ENCODE data around the gene PPP1R36. TPM values are rescaled to one million over a fixed set of nuclear protein-coding genes. Genes with fewer than 3 reads are reported as not detected.
A peak's percentile ranks its signal among the peaks of the same experiment; 100 is the strongest.
"Not testable (repeated sequence)": the region's sequence is repeated elsewhere in the genome, so short reads cannot be mapped to it uniquely, and the experiment has no call there.

Gene PPP1R36
- polyA plus RNA-seq, 1 donor = 2.6 TPM

DNA sequence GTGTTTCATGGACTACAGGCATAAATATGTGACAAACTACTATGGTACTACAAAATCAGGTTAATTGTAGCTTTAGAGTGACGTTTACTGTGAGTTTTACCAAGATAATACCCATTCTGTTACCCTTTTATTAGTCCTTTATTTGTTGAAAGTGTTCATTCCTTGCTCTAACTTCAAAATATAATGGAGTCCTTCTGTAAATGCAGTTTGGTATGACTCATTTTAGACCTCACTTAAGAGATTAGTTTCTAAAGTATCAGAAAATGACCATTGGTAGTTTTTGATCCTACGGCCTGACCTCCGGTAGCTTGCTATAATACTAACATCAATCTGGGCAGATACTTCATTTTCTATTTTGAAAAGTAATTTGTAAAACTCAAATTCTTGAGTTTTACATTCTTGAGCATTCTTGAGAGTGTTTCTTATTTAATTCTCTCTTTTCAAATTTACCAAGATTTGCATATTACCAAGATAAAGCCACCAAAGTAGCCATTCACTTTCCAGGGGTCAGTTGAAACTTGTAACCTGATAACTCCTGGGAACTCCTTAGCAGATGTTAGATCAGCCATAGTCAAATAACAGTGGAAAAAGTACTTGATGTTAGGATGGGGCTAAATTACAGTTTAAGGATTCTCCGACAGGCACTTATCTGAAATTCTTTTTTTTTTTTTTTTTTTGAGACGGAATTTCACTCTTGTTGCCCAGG lies 5.0 kb upstream of the PPP1R36 start:
- peaks cover 18% of the 10 kb centered on the region for H3K4me1 ChIP-seq (ENCODE audit: control insufficient read depth, insufficient read depth, low read length)
- peaks cover 13% of the 10 kb centered on the region for H3K9me3 ChIP-seq (ENCODE audit: control insufficient read depth, low read depth, low read length)
- H3K4me3 ChIP-seq (ENCODE audit: low read length) = no peak overlapping the region
- no peak overlapping the region for H3K27ac ChIP-seq (ENCODE audit: low read length)
- H3K36me3 ChIP-seq (ENCODE audit: control insufficient read depth, insufficient read depth, low read length) = no peaks in the 10 kb centered on the region
- 77% methylated on average over 3 of the region's 5 CpGs for WGBS (ENCODE audit: insufficient coverage, low lambda C conversion rate)
- H3K27me3 ChIP-seq (ENCODE audit: control insufficient read depth, insufficient read depth, low read length) = peaks cover 28% of the 10 kb centered on the region
- DNase-seq = no peak

DNA sequence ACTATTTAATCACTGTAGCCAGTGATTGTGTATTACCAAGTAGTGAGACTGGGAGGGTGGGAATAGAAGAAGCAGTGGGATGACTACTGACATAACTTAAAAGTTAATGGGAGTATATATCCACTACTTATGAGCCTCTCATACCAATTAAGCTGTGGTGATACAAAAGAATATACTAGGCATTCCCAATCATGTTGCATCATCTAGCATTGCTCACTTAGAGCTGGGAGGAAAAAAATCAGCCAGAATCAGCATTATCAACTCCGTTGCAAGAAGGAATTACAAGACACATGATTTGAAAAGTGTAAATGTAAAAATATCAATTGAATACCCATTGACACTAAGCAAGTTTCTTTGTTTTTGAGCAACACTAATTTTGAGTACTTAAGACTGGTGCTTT lies 745 bp upstream of the PPP1R36 start:
- H3K36me3 ChIP-seq (ENCODE audit: control insufficient read depth, insufficient read depth, low read length) = no peaks in the 10 kb centered on the region
- no peak overlapping the region for H3K27ac ChIP-seq (ENCODE audit: low read length)
- peaks cover 10% of the 10 kb centered on the region for H3K27me3 ChIP-seq (ENCODE audit: control insufficient read depth, insufficient read depth, low read length)
- DNase-seq = no peak
- no peak overlapping the region for H3K4me3 ChIP-seq (ENCODE audit: low read length)
- 100% methylated on average over 1 of the region's 1 CpG for WGBS (ENCODE audit: insufficient coverage, low lambda C conversion rate)
- no peaks in the 10 kb centered on the region for H3K9me3 ChIP-seq (ENCODE audit: control insufficient read depth, low read depth, low read length)
- peaks cover 8% of the 10 kb centered on the region for H3K4me1 ChIP-seq (ENCODE audit: control insufficient read depth, insufficient read depth, low read length)

DNA sequence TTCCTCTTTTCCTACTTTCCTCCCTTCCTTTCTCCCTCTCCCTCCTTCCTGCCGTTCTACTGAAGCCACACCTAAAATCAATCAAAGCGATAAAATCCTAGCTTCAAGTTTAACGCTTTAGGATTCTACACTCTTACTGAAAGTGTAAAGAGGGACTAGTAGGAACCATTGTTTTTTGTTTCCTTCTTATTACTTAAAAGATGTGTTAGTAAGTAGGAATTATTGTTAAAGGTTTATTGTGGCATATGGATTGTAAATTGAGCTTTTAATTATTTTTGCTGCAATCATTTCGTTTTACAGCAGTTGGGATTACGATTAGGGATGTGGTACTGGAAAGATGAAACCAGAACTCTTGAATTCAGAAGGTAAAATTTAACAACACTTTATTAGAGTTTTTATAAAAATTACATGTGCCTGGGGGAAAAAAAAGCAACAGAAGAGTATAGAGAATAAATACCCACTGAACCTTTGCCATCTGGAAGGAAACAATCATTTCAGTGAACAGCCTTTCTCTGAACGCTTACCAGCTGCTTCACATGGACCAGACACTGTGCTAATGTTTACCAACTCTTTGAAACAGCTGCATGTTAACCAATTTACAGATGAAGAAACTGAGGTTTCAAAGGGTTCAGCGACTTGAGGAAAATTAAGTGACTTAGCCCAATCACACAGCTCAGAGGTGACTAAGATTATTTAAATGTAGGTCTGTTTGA lies 1.0 kb downstream of the PPP1R36 start:
- peak overlapping the region; percentile 43 for H3K4me3 ChIP-seq (ENCODE audit: low read length)
- DNase-seq = no peak

DNA sequence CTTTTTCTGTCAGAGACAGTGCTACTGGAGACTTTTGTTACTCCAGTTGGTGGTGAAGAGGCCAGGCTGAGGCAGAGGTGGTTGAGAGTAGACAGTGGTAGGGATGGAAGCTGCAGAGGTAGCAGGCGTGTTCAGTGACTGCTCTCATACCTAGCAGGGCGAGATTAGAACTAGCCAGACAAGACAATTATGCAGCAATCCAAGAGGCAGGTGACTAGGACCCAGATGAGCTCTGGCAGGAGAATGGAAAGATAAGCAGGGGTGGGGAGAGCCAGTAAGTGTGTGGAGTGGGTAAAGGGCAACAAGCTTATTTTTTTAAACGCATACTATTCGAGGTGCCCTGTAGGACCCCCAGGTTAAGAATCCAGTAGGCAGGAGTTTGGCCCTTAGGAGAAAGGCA lies 4.8 kb downstream of the PPP1R36 start:
- Histone ChIP-seq H3K4me1 (ENCODE audit: control insufficient read depth, insufficient read depth, low read length) (peaks cover 10% of the 10 kb centered on the region), H3K9me3 (ENCODE audit: control insufficient read depth, low read depth, low read length) (no peaks in the 10 kb centered on the region), H3K27ac (ENCODE audit: low read length) (no peak overlapping the region), H3K36me3 (ENCODE audit: control insufficient read depth, insufficient read depth, low read length) (no peaks in the 10 kb centered on the region), H3K27me3 (ENCODE audit: control insufficient read depth, insufficient read depth, low read length) (peaks cover 7% of the 10 kb centered on the region), H3K4me3 (ENCODE audit: low read length) (no peak overlapping the region)
- peak; percentile 60 to 80 for DNase-seq
- WGBS (ENCODE audit: insufficient coverage, low lambda C conversion rate) = no CpG with 5 or more reads among the region's 4 CpGs

More for the DNA sequence above, 1.0 kb downstream of the PPP1R36 start:
- Histone ChIP-seq H3K27ac (ENCODE audit: low read length) (peak overlapping the region; percentile 48), H3K27me3 (ENCODE audit: control insufficient read depth, insufficient read depth, low read length) (peaks cover 10% of the 10 kb centered on the region), H3K36me3 (ENCODE audit: control insufficient read depth, insufficient read depth, low read length) (no peaks in the 10 kb centered on the region), H3K9me3 (ENCODE audit: control insufficient read depth, low read depth, low read length) (no peaks in the 10 kb centered on the region), H3K4me1 (ENCODE audit: control insufficient read depth, insufficient read depth, low read length) (peaks cover 12% of the 10 kb centered on the region)
- WGBS (ENCODE audit: insufficient coverage, low lambda C conversion rate) = 27% methylated on average over 3 of the region's 7 CpGs

DNA sequence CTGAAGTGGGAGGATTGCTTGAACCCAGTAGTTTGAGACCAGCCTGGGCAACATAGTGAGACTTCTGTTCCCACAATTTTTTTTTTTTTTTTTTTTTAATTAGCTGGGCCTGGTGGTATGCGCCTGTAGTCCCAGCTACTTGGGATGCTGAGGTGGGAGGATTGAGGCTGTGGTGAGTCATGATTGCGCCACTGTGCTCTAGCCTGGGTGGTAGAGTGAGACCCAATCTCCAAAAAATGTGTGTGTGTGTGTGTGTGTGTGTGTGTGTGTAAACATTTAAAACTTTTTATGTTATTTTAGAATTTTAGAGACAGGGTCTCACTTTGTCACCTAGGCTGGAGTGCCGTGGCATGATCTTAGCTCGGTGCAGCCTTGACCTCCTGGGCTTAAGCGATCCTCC lies 6.8 kb downstream of the PPP1R36 start:
- WGBS (ENCODE audit: insufficient coverage, low lambda C conversion rate) = no CpG with 5 or more reads among the region's 5 CpGs
- no peaks in the 10 kb centered on the region for H3K36me3 ChIP-seq (ENCODE audit: control insufficient read depth, insufficient read depth, low read length)
- no peak overlapping the region for H3K27ac ChIP-seq (ENCODE audit: low read length)
- H3K27me3 ChIP-seq (ENCODE audit: control insufficient read depth, insufficient read depth, low read length) = no peaks in the 10 kb centered on the region
- DNase-seq = no peak
- H3K4me1 ChIP-seq (ENCODE audit: control insufficient read depth, insufficient read depth, low read length) = peaks cover 4% of the 10 kb centered on the region
- H3K9me3 ChIP-seq (ENCODE audit: control insufficient read depth, low read depth, low read length) = no peaks in the 10 kb centered on the region
- no peak overlapping the region for H3K4me3 ChIP-seq (ENCODE audit: low read length)

DNA sequence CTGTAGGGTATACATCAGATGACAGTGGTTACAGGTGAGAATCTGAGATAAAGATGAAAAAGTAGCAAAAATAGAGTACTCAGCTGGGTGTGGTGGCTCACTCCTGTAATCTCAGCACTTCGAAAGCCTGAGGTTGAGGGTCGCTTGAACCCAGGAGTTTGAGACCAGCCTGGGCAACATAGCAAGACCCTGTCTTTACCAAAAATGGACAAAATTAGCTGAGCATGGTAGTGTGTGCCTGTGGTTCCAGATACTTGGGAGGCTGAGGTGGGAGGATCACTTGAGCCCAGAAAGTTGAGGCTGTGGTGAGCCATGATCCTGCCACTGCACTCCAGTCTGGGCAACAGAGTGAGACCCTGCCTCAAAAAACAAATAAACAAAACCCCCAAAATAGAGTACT lies 8.5 kb downstream of the PPP1R36 start:
- not testable (repeated sequence) for DNase-seq; H3K4me1 ChIP-seq (ENCODE audit: control insufficient read depth, insufficient read depth, low read length); H3K27ac ChIP-seq (ENCODE audit: low read length); H3K36me3 ChIP-seq (ENCODE audit: control insufficient read depth, insufficient read depth, low read length); H3K27me3 ChIP-seq (ENCODE audit: control insufficient read depth, insufficient read depth, low read length); H3K9me3 ChIP-seq (ENCODE audit: control insufficient read depth, low read depth, low read length); H3K4me3 ChIP-seq (ENCODE audit: low read length)
- WGBS (ENCODE audit: insufficient coverage, low lambda C conversion rate) = no CpG with 5 or more reads among the region's 2 CpGs

DNA sequence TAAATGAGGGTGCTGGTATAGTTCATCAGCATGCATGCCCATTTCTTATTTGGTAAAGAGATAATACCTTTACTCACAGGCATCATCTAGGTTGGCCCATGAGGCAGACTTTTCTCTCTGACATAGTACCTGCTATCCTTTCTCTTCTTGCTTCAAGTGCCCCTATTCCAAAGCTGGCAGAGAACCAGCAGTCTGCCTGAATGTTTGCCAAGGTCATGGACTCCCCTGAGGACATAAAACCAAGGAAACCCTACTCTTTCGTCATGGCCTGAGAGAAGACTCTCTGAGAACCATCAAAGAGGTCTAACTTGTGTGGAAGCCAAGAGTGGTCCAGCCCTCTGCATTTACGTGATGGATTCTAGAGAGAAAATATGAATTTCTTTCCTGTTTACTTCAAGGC lies 11.9 kb downstream of the PPP1R36 start:
- no peak overlapping the region for H3K4me3 ChIP-seq (ENCODE audit: low read length)
- H3K36me3 ChIP-seq (ENCODE audit: control insufficient read depth, insufficient read depth, low read length) = no peaks in the 10 kb centered on the region
- H3K9me3 ChIP-seq (ENCODE audit: control insufficient read depth, low read depth, low read length) = no peaks in the 10 kb centered on the region
- H3K27ac ChIP-seq (ENCODE audit: low read length) = no peak overlapping the region
- no peak for DNase-seq
- no peaks in the 10 kb centered on the region for H3K27me3 ChIP-seq (ENCODE audit: control insufficient read depth, insufficient read depth, low read length)
- H3K4me1 ChIP-seq (ENCODE audit: control insufficient read depth, insufficient read depth, low read length) = no peaks in the 10 kb centered on the region
- 100% methylated on average over 1 of the region's 2 CpGs for WGBS (ENCODE audit: insufficient coverage, low lambda C conversion rate)

DNA sequence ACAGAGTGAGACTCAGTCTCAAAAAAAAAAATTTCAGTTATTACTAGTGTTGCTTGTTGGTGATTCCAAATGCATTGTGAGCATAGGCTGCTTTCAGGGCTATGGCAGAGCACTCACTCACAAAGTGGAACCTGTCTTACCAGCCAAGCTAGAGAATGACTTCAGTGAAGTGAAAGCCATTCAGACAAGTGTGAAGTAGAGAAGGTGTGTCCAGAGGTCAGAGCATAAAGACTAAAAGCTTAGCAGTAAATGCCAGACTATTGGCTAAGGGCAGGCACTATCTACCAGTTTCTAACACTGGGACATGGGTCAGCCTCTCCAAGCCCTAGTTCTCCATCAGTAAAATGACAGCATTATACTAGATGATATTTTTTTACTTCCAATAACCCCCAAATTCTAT lies 12.7 kb downstream of the PPP1R36 start:
- no peak overlapping the region for H3K4me3 ChIP-seq (ENCODE audit: low read length)
- DNase-seq = peak; percentile 58 to 77
- H3K27ac ChIP-seq (ENCODE audit: low read length) = no peak overlapping the region
- H3K27me3 ChIP-seq (ENCODE audit: control insufficient read depth, insufficient read depth, low read length) = no peaks in the 10 kb centered on the region
- H3K36me3 ChIP-seq (ENCODE audit: control insufficient read depth, insufficient read depth, low read length) = no peaks in the 10 kb centered on the region
- H3K4me1 ChIP-seq (ENCODE audit: control insufficient read depth, insufficient read depth, low read length) = no peaks in the 10 kb centered on the region
- H3K9me3 ChIP-seq (ENCODE audit: control insufficient read depth, low read depth, low read length) = no peaks in the 10 kb centered on the region

DNA sequence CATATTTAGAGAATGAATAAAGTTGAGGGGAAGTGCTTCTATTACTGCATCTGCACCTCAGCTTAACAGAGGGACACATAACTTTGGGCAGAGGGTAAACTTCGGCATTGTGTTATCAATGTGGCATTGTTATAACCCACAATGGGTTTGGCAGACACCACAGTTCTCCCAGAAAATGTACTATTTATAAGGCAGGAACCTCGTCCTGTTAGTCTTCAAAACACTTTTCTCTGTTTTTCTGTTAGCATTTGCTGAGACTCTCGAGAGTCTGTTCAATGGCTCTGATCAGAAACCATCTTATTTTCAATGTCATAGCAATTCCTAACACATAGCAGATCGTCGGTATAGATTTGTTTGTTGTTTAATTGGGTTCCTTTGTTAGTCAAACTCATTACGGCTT lies 13.9 kb downstream of the PPP1R36 start:
- H3K27me3 ChIP-seq (ENCODE audit: control insufficient read depth, insufficient read depth, low read length) = no peaks in the 10 kb centered on the region
- H3K36me3 ChIP-seq (ENCODE audit: control insufficient read depth, insufficient read depth, low read length) = no peaks in the 10 kb centered on the region
- H3K9me3 ChIP-seq (ENCODE audit: control insufficient read depth, low read depth, low read length) = no peaks in the 10 kb centered on the region
- DNase-seq = no peak
- H3K4me1 ChIP-seq (ENCODE audit: control insufficient read depth, insufficient read depth, low read length) = no peaks in the 10 kb centered on the region
- no peak overlapping the region for H3K4me3 ChIP-seq (ENCODE audit: low read length)
- no peak overlapping the region for H3K27ac ChIP-seq (ENCODE audit: low read length)
- no CpG with 5 or more reads among the region's 6 CpGs for WGBS (ENCODE audit: insufficient coverage, low lambda C conversion rate)

DNA sequence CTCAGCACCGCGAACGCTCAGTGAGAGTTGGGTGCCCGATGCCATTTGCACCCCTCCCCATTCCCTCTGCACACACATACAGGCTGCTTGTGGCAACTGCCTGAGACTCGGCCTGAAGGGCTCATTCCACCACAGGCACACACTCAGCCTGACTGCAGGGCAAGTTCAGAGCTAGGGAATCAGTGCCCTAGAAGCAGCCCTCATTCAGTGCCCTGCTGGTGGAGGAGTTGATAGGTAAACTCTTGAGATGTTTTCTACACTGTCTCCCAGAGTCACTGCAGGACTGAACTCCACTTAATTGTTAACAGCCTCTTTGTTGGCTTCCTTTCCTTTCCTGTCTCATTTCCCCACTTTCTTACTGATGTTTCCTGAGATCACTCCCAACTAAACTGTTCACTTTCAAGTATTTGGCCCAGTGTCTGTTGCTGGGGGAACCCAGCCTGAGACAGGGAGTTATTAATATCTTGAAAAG lies 16.9 kb downstream of the PPP1R36 start:
- no peak overlapping the region for H3K27ac ChIP-seq (ENCODE audit: low read length)

More for the DNA sequence above, 16.9 kb downstream of the PPP1R36 start:
- Histone ChIP-seq H3K36me3 (ENCODE audit: control insufficient read depth, insufficient read depth, low read length) (no peaks in the 10 kb centered on the region), H3K4me1 (ENCODE audit: control insufficient read depth, insufficient read depth, low read length) (no peaks in the 10 kb centered on the region), H3K9me3 (ENCODE audit: control insufficient read depth, low read depth, low read length) (no peaks in the 10 kb centered on the region), H3K4me3 (ENCODE audit: low read length) (no peak overlapping the region), H3K27me3 (ENCODE audit: control insufficient read depth, insufficient read depth, low read length) (no peaks in the 10 kb centered on the region)
- DNase-seq = no peak
- no CpG with 5 or more reads among the region's 5 CpGs for WGBS (ENCODE audit: insufficient coverage, low lambda C conversion rate)

All from large intestine (tissue), 3 donors.